NCI-H2196 treated with DMSO at 0.1 percent for 48 hours (cell line): Measurements from ENCODE around the gene RETN.
A peak's percentile ranks its signal among the peaks of the same experiment; 100 is the strongest.

Experiments
- DNase-seq: peaks from one replicate; lab custom pipeline; 2025; ENCODE audit not compliant: unreplicated experiment; lab: John Stamatoyannopoulos, UW

RETN gene

DNA sequence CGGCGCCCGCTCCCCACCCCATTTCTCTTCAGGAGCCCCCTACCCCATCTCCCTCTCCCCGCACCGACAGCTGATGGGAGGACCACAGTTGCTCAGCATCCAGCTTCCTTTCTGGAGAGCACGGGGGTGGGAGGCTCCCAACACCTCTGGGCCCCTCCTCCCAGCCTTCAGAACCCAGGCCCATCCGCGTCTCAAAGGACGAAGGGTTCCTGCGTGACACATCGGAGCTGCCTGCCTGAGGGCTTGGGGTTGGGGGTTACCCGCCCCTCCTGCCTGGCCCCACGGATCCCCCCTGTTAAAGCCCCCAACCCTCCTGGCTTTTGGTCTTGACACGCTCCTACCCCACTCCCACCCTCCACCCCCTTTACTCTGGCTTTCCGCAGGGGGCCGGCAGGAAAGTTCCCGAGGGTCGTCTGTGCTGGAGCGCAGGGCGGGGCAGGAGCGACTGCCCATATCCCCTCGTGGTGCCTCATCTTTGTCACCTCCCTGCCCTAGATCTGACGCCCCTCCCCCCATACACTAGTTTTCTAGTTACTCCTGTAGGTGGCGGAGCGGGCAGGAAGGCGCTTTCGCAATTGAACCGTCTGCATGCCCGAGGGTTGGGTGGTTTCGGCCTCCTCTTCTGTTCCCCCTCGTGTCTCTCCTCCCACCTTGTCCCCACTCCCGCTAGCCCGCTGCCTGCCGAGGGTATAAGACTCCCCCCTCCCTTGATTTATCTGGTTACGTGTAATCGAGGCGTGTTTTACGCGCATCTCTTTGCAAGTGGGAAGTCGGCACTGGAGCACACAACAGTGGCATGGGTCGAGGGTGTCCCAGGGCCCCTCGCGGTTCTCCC lies 12.7 kb downstream of the RETN start:
- peak; percentile 17 for DNase-seq

- no peak for DNase-seq
These were observed 13.5 kb downstream of the RETN start for GRCh38 chr19:7682175-7682855.

GRCh38 chr19:7685546-7686445 lies 16.9 kb downstream of the RETN start:
- no peak for DNase-seq

DNA sequence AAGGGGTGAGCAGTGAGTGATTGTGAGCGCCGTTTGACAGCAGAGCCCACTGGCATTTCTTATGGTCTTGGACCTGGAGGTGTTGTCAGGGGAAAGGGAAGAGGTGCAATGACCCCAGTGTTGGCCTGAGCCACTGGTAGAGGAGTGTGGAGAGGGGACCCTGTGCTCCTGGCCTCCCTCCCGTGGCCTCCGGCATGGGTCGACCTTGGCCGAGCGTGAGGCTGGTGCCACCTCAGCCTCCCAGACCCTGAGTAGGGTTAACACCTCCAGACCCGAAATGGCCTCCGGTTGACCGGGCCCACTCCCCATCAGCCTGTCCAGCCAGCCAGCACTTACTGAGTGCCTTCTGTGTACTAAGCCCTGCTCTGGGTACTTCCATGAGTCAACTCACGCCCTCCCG lies 18.3 kb downstream of the RETN start:
- no peak for DNase-seq

GRCh38 chr19:7689165-7689564 lies 20.3 kb downstream of the RETN start:
- DNase-seq: no peak

- no peak for DNase-seq
These were observed 22.0 kb downstream of the RETN start for GRCh38 chr19:7690779-7691258.

DNA sequence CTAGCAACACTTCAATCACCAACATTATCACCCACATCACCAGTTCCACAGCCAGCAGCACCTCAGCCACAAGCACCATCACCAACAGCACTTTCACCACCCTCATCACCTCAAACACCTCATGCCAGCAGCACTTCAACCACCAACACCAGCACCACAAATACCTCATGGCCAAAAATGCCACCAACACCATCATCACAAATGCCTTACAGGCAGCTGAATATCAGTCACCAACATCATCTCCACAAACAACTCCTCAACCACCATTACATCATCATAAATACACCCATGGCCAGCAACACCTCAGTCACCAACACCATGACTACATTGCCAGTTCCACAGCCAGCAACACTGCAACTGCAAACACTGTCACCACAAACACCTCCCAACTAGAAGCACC lies 22.6 kb downstream of the RETN start:
- no peak for DNase-seq

DNA sequence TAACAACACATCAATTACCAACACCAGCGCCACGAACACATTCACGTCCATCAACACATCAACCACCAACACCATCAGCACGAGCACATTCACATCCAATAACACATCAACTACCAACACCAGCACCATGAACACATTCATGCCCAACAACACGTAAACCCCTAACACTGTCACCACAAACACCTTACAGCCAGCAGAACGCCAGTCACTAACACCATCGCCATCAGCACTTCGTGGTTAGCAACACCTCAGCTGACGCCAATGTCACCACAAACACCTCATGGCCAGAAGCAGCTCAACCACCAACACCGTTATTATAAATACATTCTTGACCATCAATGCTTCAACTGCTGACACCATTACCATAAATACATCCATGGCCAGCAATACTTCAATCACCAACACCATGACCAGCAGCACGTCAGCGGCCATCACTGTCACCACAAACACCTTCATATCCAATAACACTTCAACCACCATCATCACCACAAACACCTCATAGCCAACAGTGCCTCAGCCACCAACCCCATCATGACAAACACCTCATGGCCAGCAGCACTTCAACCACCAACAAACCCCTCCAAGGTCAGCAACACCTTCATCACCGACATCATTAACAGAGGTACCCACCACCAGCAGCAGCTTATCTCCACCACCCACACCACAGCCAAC lies 23.7 kb downstream of the RETN start:
- no peak for DNase-seq

GRCh38 chr19:7694499-7694898 lies 25.6 kb downstream of the RETN start:
- no peak for DNase-seq

DNA sequence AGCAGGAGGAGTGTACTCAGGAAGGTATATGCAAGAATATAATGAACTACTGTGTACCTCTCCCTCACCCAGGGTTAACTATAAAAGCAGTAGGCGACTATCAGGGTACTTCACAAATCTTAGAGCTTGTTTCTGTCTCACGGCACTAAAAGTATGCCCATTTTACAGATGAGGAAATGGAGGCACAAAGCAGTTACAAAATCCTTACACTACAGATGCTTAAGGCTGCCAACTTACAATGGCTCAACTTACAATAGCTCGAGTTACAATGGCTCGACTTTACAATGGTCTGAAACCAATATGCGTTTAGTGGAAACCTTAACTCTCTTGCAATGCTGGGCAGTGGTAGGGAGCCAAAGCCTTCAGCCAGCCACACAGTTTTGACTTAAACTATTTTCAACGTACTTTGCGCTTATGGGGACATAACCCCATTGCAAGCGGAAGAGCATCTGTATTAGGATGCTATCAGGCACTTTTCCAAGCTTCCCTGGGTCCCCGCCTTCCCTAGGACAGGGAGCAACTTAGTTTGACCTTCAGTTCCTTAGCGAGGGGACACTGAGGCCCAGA lies 29.0 kb downstream of the RETN start:
- no peak for DNase-seq

- DNase-seq: no peak
These were observed 29.7 kb downstream of the RETN start for GRCh38 chr19:7698583-7698982.

DNA sequence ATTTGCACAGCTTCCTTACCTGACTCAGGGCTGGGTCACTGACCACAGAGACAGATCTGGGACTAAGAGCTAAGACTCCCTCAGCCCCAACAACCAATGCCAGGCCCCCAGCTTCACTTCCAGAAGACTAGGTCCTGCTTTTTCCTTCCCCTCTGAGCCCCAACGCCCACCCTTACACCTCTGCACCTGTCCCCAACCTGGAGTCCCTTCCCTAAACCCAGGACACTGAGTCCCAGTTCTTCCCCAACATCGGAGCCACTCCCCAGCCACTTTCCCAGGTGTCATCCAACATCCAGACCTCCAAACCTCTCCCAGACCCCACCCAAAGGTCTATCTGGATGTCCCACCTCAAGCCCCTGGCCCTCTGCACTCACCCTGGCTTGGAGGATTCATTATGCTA lies 30.2 kb downstream of the RETN start:
- DNase-seq: no peak

DNA sequence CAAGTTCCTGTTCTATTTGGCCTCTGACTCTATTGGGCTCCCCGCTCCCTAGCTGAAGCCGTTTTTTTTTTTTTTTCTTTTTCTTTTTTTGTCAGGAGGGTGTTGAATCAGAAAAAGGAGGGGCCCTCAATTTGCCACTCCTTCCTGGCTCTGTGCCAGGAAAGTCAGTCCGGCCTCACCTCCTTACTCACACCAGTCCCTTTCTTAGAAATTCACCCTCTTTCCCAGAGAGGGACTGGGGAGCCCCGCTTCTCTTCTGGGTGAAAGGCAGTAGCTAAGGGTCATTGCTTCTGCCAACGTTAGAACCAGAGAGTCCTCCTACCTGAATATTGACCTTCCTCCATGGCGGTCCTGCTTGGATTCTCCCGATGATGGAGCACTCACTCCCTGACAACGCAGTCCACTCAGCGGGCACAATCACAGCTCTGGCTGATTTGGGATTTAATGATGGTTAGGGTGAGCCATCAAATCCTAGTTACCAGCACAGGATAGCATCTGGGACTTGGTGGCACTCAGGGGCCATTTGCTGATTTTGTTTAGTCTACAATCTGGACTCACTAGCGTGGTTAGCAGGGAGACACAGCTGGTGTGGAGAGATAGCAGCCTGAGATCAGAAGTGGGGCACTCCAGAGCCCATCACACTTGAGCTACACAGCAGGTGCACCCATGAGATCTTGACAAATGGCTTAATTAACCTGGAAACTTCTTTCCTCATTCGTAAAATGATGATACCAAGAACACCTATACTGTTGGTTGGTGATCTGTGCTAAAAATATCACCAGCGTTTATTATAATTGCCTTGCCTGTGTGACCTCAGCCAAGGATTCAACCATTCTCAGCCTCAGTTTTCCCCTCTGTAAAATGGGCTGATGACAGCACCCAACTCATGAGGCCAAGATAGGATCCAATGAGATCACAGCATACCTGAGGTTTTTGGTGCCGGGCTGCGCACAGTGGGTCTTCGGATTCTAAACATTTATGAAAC lies 30.9 kb downstream of the RETN start:
- DNase-seq: no peak

DNA sequence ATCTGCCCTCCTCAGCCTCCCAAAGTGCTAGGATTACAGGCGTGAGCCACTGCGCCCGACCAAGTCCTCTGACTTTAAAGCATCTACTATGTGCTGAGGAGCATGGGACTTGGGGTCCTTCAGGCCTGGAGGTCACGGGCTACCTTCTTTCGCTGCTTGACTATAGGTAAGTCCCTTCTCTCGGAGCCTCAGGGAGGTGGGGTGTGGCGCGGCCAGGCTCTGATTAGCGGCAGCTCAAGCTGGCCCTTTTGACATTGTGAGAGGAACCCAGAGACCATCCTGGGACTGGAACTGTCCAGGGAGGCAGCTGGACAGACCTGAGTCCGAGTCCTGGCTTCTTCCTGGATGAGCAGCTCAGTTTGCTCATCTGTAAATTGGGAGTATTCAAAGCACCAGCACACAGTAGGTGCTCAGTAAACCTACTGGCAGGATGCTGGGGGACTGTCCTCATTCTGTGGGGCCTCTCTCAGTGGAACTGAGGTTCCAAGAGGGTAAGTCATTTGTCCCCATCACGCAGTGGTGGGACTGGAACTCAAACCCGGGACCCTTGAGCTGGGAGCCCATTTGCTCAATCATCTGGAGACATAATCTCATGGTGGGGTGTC lies 32.3 kb downstream of the RETN start:
- DNase-seq: no peak

GRCh38 chr19:7701654-7702457 lies 33.0 kb downstream of the RETN start, which contains the start of gene FCER2:
Gene FCER2, minus strand, starts transcription at chr19:7702131. Its CDS starts 2,371 bp downstream, at chr19:7699760.
- DNase-seq: no peak

DNA sequence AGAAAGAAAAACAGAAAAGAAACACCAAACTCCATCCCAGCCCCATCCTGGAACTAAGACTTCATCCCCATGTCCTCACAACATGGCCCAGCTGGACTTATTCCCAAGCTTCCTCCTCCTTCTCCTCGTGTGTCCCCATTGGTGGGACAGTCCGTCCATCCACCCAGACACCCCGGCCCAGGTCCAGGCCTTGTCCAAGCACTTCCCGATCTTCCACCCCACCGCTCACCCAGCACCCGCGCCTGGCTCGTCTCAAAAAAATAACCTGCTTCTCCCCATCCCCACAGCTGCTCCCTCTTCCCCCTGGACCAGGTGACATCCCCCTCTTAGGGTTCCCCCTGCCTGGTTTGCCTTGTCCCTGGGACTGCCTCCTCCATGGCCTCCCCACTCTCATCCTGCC lies 34.5 kb downstream of the RETN start:
- no peak for DNase-seq

DNA sequence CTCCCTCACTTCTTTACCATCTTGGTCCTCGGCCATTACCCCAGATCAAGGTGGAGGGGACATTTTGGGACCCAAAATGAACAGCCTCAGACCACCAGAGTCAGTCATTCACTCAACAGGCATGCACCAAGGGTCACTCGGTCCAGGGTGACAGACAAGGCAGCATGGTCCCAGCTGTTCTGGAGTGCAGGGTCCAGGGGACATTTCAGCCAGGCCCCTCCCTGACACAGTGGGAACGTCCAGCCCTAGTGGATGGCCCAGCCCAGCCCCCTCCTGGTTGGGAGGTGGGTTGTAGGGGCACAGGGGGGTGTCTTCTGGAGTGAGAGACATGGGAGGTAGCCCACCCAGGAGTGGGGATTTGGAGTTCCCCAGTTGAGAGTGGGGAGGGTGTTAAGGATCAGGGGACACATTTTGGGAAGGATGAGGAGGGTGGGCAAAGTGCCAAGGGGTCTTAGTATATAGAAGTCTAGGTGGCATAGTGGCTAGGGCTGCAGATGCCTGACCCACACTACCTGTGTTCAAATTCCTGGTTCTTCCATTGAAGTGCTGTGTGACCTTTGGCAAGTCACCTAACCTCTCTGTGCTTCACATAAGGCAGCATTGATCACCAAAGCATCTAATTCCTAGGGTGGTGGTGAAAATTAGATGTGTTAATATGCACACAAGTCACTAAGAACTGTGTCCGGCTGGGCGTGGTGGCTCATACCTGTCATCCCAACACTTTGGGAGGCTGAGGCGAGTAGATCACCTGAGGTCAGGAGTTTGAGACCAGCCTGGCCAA lies 35.6 kb downstream of the RETN start:
- DNase-seq: no peak
